Esophagus squamous epithelium (tissue), 5 donors: ENCODE measurements around the gene C1QL1. TPM values are rescaled to one million over a fixed set of nuclear protein-coding genes. Genes with fewer than 3 reads are reported as not detected.

Source experiments
- DNase-seq: peaks from one replicate; lab custom pipeline; 2025; lab: John Stamatoyannopoulos, UW
- H3K27ac ChIP-seq, 4 donors: fragments of 200-600 bp; sonication (generic); one replicate each; pipeline ENCODE4 v1.5.1; 2016 to 2019; ENCODE audit warnings: mild to moderate bottlenecking in 1 of 4
- H3K27me3 ChIP-seq, 4 donors: fragments of 200-600 bp; sonication (generic); 1 replicate in 3 of 4; 2 replicates in 1 of 4; pipeline versions ENCODE4 v1.5.1 to v1.6.0; 2017 to 2021; ENCODE audit warnings: antibody characterized with exemption in 1 of 4
- H3K36me3 ChIP-seq, 3 donors: fragments of 200-600 bp; sonication (generic); one replicate each; pipeline ENCODE4 v1.5.1; 2016 to 2019
- H3K4me1 ChIP-seq, 3 donors: fragments of 200-600 bp; sonication (generic); one replicate each; pipeline ENCODE4 v1.5.1; 2017 to 2019
- H3K4me3 ChIP-seq, 4 donors: fragments of 200-600 bp; sonication (generic); 1 replicate in 3 of 4; 2 replicates in 1 of 4; pipeline ENCODE4 v1.5.1; 2016 to 2019; ENCODE audit warnings: mild to moderate bottlenecking in 2 of 4, moderate library complexity in 1 of 4
- H3K9me3 ChIP-seq, 3 donors: fragments of 200-600 bp; sonication (generic); one replicate each; pipeline ENCODE4 v1.5.1; 2016 to 2019
- CTCF ChIP-seq, 6 experiments: fragments of 450-650 bp in 4 of 6; fragments of 200-600 bp in 2 of 6; sonication (generic) in 2 of 6; IDR thresholded peaks; one replicate each; pipeline ENCODE4 v1.5.1; 2016 to 2019; ENCODE audit warnings: antibody characterized with exemption in 6 of 6, mild to moderate bottlenecking in 4 of 6, moderate library complexity in 4 of 6
- POLR2A ChIP-seq, 4 donors: fragments of 450-650 bp; IDR thresholded peaks; one replicate each; pipeline ENCODE4 v1.6.1; 2017; ENCODE audit warnings: antibody characterized with exemption in 4 of 4, mild to moderate bottlenecking in 4 of 4, moderate library complexity in 3 of 4
- WGBS, 2 donors: methylation state at CpG; one replicate each; pipeline ENCODE4 v1.1.5; 2018; 5-methylcytosine and 5-hydroxymethylcytosine counted together
- intact Hi-C: fragments of 100-400 bp; cut with DNase I; formaldehyde crosslinking; loops from one replicate; pipeline ENCODE4 v1.15.0; 2022
- total RNA-seq, 4 donors: library from RNA; depleted of rRNA; stranded (reverse); fragments of >200 nt; gene quantifications; one replicate each; pipeline ENCODE4 v1.1.0, GENCODE V29; 2016
- donor health status: DM: yes; HTN: yes; CAD: no.

C1QL1 gene
- total RNA-seq, 4 donors from 2014 or later: 0.35 to 2.3 (median 0.70) TPM; not detected in 1

DNA sequence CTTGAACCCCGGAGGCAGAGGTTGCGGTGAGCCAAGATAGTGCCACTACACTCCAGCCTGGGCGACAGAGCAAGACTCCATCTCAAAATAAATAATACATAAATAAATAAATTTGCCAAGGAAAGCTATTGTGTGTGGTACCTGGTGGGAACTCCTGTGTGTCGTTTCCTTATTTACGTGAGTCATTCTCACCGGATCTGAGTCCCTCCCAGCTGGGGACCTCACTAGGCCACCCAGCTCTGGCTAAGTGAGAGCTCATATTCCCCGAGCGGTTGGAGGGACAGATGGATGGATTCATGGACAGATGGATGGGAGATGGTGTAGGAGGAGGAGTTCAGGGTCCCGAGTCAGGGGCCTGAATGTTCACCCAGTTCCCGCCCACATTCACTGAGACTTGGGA, 22.9 kb upstream of the C1QL1 start:
- no peaks in the 10 kb centered on the region for H3K36me3 ChIP-seq
- H3K27ac ChIP-seq: no peak overlapping the region
- no peak for DNase-seq
- no peaks in the 10 kb centered on the region for H3K9me3 ChIP-seq
- peaks cover 0 to 10% (median 8%) of the 10 kb centered on the region in 3 donors for H3K4me1 ChIP-seq
- intact Hi-C loops: no loop called here
- H3K4me3 ChIP-seq: no peak overlapping the region
- TF ChIP-seq POLR2A (IDR thresholded peaks at IDR 0.05) (no peak), CTCF (IDR thresholded peaks at IDR 0.05) (no peak)
- 64 to 75% methylated on average over 9 to 10 of the region's 10 CpGs for WGBS, 2 donors
- H3K27me3 ChIP-seq: peaks cover 0 to 48% (median 1%) of the 10 kb centered on the region in 4 donors

DNA sequence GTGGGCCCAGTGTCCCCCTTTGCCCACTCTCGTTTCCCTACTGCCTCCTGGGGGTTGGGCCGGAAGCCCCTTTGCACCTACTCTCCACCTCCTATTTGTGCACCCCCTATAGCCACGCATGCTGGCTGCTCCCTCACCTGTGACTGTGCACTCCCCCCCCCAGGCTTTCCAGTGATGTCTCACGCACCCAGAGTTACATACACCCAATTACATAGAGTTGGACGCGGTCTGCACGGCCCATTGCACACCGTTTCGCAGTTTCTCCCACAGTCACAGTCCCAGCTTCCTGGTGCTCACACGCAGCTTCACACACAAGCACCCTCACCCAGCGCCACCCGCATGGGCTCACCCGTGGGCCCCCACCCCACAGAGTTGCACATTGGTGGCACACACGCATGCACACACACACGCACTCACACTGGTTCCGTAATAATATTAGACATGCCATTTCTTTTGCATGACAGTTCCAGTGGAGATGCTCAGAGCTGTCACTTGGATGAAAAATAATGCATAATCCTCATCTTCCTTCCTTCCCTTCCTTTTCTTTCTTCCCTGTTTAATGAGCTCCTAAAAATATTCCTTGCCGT, 21.5 kb upstream of the C1QL1 start:
- H3K27ac ChIP-seq: no peak overlapping the region
- no peaks in the 10 kb centered on the region for H3K9me3 ChIP-seq
- H3K36me3 ChIP-seq: no peaks in the 10 kb centered on the region
- intact Hi-C loops: no loop called here
- peaks cover 0 to 51% (median 1%) of the 10 kb centered on the region in 4 donors for H3K27me3 ChIP-seq
- no peak overlapping the region for H3K4me3 ChIP-seq
- 87 to 88% methylated on average over 16 to 17 of the region's 17 CpGs for WGBS, 2 donors
- peaks cover 0 to 10% (median 8%) of the 10 kb centered on the region in 3 donors for H3K4me1 ChIP-seq
- DNase-seq: no peak
- TF ChIP-seq POLR2A (IDR thresholded peaks at IDR 0.05) (no peak), CTCF (IDR thresholded peaks at IDR 0.05) (no peak)

DNA sequence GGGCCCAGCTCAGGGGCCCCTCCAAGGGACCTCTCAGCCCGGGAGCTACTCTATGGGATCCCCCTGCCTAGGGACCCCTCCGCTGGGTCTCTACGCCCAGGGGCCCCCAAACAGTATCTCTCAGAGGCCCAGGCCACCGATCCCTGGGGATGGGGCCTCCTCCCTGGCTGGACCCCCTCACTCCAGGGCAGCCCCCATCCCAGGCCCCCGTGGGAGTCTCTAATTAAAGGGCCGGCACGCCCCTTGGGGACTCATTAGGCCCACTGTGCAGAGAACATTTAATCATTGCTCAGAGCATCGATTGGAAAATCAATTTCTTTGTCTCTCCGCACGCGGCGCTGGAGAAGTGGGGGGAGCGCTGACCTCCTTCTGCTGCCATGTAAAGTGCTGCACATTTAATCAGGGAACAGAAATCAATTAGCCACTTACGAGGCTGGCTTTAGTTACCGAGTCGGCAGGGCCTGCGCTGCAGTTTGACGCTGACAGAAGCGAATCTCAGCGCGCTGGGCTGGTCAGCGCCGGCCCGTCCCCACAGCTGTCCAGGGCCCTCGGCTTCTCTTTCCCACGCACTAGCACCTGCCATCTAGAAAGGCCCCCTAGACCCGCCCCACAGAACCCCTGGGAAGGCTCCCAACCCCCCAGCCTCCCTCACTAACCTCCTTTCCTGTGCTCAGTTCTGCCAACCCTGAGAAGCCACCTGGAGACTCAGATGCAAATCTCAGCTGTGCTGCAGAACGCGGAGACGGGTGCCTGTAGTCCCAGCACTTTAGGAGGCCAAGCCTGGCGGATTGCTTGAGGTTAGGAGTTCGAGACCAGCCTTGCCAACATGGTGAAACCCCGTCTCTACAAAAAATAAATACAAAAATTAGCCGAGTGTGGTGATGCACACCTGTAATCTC, 20.2 kb upstream of the C1QL1 start:
- 67 to 75% methylated on average over 12 to 14 of the region's 34 CpGs for WGBS, 2 donors
- TF ChIP-seq CTCF (IDR thresholded peaks at IDR 0.05) (no peak), POLR2A (IDR thresholded peaks at IDR 0.05) (no peak)
- peaks cover 0 to 10% (median 8%) of the 10 kb centered on the region in 3 donors for H3K4me1 ChIP-seq
- H3K4me3 ChIP-seq: no peak overlapping the region
- H3K27me3 ChIP-seq: peaks cover 0 to 51% (median 1%) of the 10 kb centered on the region in 4 donors
- no peak overlapping the region for H3K27ac ChIP-seq
- no peaks in the 10 kb centered on the region for H3K9me3 ChIP-seq
- intact Hi-C loops: no loop called here
- DNase-seq: no peak
- H3K36me3 ChIP-seq: no peaks in the 10 kb centered on the region

DNA sequence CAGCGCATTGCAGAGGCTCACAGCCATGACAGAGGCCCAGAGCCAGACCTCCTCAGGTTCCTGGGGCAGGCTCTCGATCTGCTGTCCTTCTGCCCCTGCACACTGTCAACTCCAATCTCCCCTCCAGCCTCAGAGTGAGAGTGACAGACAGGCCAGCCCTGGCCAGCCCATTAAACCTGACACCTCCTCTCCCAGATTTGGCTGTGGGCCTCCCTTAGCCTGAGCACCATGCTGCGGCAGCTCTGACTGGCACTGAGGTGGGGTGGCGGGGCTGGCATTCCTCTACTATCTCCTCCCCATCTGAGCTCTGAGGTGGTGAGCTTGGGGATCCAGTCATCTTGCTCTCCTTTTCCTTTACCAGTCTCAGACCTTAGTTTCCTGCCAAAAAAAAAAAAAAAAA, 15.5 kb upstream of the C1QL1 start:
- WGBS, 2 donors: 80 to 94% methylated on average over 1 to 4 of the region's 4 CpGs
- DNase-seq: no peak
- intact Hi-C loops: no loop called here

More for the DNA sequence above, 15.5 kb upstream of the C1QL1 start:
- Histone ChIP-seq H3K27ac (no peak overlapping the region), H3K27me3 (peaks cover 0 to 53% (median 1%) of the 10 kb centered on the region in 4 donors), H3K4me3 (no peak overlapping the region), H3K9me3 (no peaks in the 10 kb centered on the region), H3K36me3 (no peaks in the 10 kb centered on the region), H3K4me1 (peaks cover 8 to 42% (median 20%) of the 10 kb centered on the region in 3 donors)
- no peak for TF ChIP-seq POLR2A (IDR thresholded peaks at IDR 0.05)
- no peak for TF ChIP-seq CTCF (IDR thresholded peaks at IDR 0.05)
